ENCODE data around the gene TMEM161B. TPM values are rescaled to one million over a fixed set of nuclear protein-coding genes. Genes with fewer than 3 reads are reported as not detected.

Gene TMEM161B
- total RNA-seq, 1 donor from 2014 or later, result 21.1 TPM

- TF ChIP-seq CTCF (IDR thresholded peaks at IDR 0.05; ENCODE audit: unreplicated experiment), result no peak
- H3K27me3 Mint-ChIP-seq, result no peaks in the 10 kb centered on the region
- H3K4me1 Mint-ChIP-seq (ENCODE audit: low read depth), result peaks cover 7% of the 10 kb centered on the region
- H3K27ac Mint-ChIP-seq, result no peak overlapping the region
- H3K36me3 Mint-ChIP-seq (ENCODE audit: insufficient read depth), result peaks cover 30% of the 10 kb centered on the region
- no peak for DNase-seq (ENCODE audit: low spot score, unreplicated experiment)
- peaks cover 15% of the 10 kb centered on the region for H3K9me3 Mint-ChIP-seq (ENCODE audit: low read depth)
- H3K4me3 Mint-ChIP-seq (ENCODE audit: low read depth), result no peak overlapping the region
These were observed 6.5 kb downstream of the TMEM161B start for GRCh38 chr5:88262116-88262515.

GRCh38 chr5:88258636-88259035 is 10.0 kb downstream of the TMEM161B start:
- H3K27me3 Mint-ChIP-seq, result no peaks in the 10 kb centered on the region
- peaks cover 13% of the 10 kb centered on the region for H3K4me1 Mint-ChIP-seq (ENCODE audit: low read depth)
- H3K27ac Mint-ChIP-seq, result no peak overlapping the region

GRCh38 chr5:88256872-88257271 is 11.8 kb downstream of the TMEM161B start:
- Mint-ChIP-seq H3K9me3 (ENCODE audit: low read depth) (no peaks in the 10 kb centered on the region), H3K4me3 (ENCODE audit: low read depth) (no peak overlapping the region), H3K27ac (no peak overlapping the region), H3K4me1 (ENCODE audit: low read depth) (peaks cover 13% of the 10 kb centered on the region), H3K27me3 (no peaks in the 10 kb centered on the region), H3K36me3 (ENCODE audit: insufficient read depth) (peaks cover 1% of the 10 kb centered on the region)
- TF ChIP-seq CTCF (IDR thresholded peaks at IDR 0.05; ENCODE audit: unreplicated experiment), result no peak
- DNase-seq (ENCODE audit: low spot score, unreplicated experiment), result no peak

More at GRCh38 chr5:88258636-88259035, 10.0 kb downstream of the TMEM161B start:
- peaks cover 6% of the 10 kb centered on the region for H3K36me3 Mint-ChIP-seq (ENCODE audit: insufficient read depth)
- H3K4me3 Mint-ChIP-seq (ENCODE audit: low read depth), result no peak overlapping the region
- no peak for TF ChIP-seq CTCF (IDR thresholded peaks at IDR 0.05; ENCODE audit: unreplicated experiment)
- H3K9me3 Mint-ChIP-seq (ENCODE audit: low read depth), result no peaks in the 10 kb centered on the region
- DNase-seq (ENCODE audit: low spot score, unreplicated experiment), result no peak

- no peaks in the 10 kb centered on the region for H3K27me3 Mint-ChIP-seq
- H3K9me3 Mint-ChIP-seq (ENCODE audit: low read depth), result no peaks in the 10 kb centered on the region
- TF ChIP-seq CTCF (IDR thresholded peaks at IDR 0.05; ENCODE audit: unreplicated experiment), result no peak
- H3K27ac Mint-ChIP-seq, result no peak overlapping the region
- no peak for DNase-seq (ENCODE audit: low spot score, unreplicated experiment)
- peaks cover 13% of the 10 kb centered on the region for H3K4me1 Mint-ChIP-seq (ENCODE audit: low read depth)
- H3K36me3 Mint-ChIP-seq (ENCODE audit: insufficient read depth), result peaks cover under 1% of the 10 kb centered on the region
- H3K4me3 Mint-ChIP-seq (ENCODE audit: low read depth), result no peak overlapping the region
These were observed 12.6 kb downstream of the TMEM161B start for GRCh38 chr5:88256037-88256436.

- no peak for DNase-seq (ENCODE audit: low spot score, unreplicated experiment)
- no peak overlapping the region for H3K4me3 Mint-ChIP-seq (ENCODE audit: low read depth)
- no peak overlapping the region for H3K27ac Mint-ChIP-seq
- peaks cover 3% of the 10 kb centered on the region for H3K36me3 Mint-ChIP-seq (ENCODE audit: insufficient read depth)
- H3K27me3 Mint-ChIP-seq, result no peaks in the 10 kb centered on the region
- TF ChIP-seq CTCF (IDR thresholded peaks at IDR 0.05; ENCODE audit: unreplicated experiment), result no peak
- H3K9me3 Mint-ChIP-seq (ENCODE audit: low read depth), result no peaks in the 10 kb centered on the region
- H3K4me1 Mint-ChIP-seq (ENCODE audit: low read depth), result peaks cover 13% of the 10 kb centered on the region
These were observed 14.3 kb downstream of the TMEM161B start for GRCh38 chr5:88254320-88254719.

Measured in progenitor cell of endocrine pancreas (in vitro differentiated cells).